ENCODE measurements around the gene ADGRL3. TPM values are rescaled to one million over a fixed set of nuclear protein-coding genes. Genes with fewer than 3 reads are reported as not detected.

The ADGRL3 gene
- total RNA-seq, 3 donors from 2014 or later: 4.3 to 10.8 (median 4.3) TPM

DNA sequence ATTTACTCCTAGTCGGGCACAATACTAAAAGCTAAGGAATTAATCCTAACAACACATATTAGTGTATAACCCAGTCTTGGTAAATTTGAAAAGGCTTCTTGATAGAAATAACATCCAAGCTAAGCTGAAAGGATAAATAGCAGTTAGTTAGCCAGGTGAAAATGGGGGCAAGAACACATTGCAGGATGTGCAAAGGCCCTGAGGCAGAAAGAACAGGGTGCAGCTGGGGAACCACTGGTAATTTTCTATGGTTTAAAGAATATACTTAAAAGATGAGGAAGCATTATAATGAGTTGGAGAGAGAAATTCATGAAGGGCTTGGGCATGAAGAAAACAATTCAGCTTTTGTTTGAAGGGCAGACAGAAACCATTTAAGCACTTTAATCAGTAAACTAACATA is 689.0 kb downstream of the ADGRL3 start:
- DNase-seq: no peak
- Histone ChIP-seq H3K4me1 (ENCODE audit: low read depth) (no peaks in the 10 kb centered on the region), H3K4me3 (no peak overlapping the region), H3K36me3 (ENCODE audit: low read depth) (no peaks in the 10 kb centered on the region), H3K9me3 (no peaks in the 10 kb centered on the region)
- ATAC-seq: no peak
- TF ChIP-seq, protein P1, sequence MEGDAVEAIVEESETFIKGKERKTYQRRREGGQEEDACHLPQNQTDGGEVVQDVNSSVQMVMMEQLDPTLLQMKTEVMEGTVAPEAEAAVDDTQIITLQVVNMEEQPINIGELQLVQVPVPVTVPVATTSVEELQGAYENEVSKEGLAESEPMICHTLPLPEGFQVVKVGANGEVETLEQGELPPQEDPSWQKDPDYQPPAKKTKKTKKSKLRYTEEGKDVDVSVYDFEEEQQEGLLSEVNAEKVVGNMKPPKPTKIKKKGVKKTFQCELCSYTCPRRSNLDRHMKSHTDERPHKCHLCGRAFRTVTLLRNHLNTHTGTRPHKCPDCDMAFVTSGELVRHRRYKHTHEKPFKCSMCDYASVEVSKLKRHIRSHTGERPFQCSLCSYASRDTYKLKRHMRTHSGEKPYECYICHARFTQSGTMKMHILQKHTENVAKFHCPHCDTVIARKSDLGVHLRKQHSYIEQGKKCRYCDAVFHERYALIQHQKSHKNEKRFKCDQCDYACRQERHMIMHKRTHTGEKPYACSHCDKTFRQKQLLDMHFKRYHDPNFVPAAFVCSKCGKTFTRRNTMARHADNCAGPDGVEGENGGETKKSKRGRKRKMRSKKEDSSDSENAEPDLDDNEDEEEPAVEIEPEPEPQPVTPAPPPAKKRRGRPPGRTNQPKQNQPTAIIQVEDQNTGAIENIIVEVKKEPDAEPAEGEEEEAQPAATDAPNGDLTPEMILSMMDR (IDR thresholded peaks at IDR 0.05): no peak
- intact Hi-C loops (cut with DNase I, micrococcal nuclease): no loop called here

DNA sequence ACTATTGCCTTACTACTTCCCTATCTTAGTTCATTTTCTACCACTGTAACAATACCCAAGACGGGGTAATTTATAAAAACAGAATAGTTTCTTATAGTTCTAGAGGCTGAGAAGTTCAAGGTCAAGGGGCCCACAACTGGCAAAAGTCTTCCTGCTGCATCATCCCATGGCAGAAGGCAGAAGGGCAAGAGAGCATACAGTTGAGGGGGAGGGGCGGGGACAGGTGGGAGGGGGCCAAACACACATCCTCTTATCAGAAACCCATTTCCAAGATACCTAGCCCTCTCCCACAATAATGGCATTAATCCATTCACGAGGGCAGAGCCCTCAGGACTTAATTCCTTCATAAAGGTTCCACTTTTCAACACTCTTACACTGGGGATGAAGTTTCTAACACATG is 690.2 kb downstream of the ADGRL3 start:
- Histone ChIP-seq H3K4me3 (no peak overlapping the region), H3K36me3 (ENCODE audit: low read depth) (no peaks in the 10 kb centered on the region), H3K4me1 (ENCODE audit: low read depth) (no peaks in the 10 kb centered on the region), H3K9me3 (no peaks in the 10 kb centered on the region)
- ATAC-seq (no peak), DNase-seq (no peak)
- TF ChIP-seq, protein P1 (IDR thresholded peaks at IDR 0.05): no peak
- intact Hi-C loops (cut with DNase I, micrococcal nuclease): no loop called here

DNA sequence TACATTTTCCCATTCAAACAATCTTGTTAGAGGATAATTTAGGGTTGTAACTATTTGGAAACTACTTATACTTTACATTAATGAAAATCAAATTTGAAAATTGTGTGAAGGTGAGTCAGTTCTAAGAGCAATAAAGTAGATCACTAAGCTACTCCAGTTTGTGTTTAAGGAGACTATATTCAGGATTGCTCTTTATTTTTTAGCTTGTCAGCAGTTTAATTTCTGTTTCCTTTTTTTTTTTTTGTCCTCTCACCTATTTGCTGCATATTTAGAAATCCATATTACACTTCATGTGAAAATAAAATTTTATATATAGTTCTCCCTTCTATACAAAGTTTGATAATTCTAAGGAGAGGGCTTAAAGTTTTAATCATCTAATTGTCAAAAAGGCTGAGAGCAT is 691.8 kb downstream of the ADGRL3 start:
- ATAC-seq (no peak), DNase-seq (no peak)
- Histone ChIP-seq H3K4me3 (no peak overlapping the region), H3K9me3 (no peaks in the 10 kb centered on the region), H3K36me3 (ENCODE audit: low read depth) (no peaks in the 10 kb centered on the region), H3K4me1 (ENCODE audit: low read depth) (no peaks in the 10 kb centered on the region)
- TF ChIP-seq, protein P1 (IDR thresholded peaks at IDR 0.05): no peak
- intact Hi-C loops (cut with DNase I, micrococcal nuclease): no loop called here

DNA sequence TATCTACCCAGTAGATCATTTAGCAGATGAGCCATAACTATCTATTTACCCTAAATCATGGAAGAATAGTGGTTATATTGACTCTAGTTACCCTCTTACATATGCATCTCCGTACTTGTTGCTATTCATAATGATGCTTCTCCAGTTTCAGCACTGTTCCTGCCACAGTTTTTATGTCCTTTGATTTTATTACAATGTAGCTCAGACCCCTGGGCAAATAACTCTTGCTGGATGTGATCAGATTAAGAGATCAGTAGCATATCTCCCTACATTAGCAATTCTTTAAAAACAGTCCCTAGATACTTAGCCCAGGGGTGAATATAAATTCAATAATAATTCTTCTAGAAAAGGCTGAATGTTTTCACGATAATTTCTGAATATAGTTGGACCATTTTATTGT is 696.5 kb downstream of the ADGRL3 start:
- DNase-seq (no peak), ATAC-seq (no peak)
- Histone ChIP-seq H3K9me3 (no peaks in the 10 kb centered on the region), H3K4me3 (no peak overlapping the region), H3K36me3 (ENCODE audit: low read depth) (no peaks in the 10 kb centered on the region), H3K4me1 (ENCODE audit: low read depth) (no peaks in the 10 kb centered on the region)
- intact Hi-C loops (cut with DNase I, micrococcal nuclease): no loop called here
- TF ChIP-seq, protein P1 (IDR thresholded peaks at IDR 0.05): no peak

DNA sequence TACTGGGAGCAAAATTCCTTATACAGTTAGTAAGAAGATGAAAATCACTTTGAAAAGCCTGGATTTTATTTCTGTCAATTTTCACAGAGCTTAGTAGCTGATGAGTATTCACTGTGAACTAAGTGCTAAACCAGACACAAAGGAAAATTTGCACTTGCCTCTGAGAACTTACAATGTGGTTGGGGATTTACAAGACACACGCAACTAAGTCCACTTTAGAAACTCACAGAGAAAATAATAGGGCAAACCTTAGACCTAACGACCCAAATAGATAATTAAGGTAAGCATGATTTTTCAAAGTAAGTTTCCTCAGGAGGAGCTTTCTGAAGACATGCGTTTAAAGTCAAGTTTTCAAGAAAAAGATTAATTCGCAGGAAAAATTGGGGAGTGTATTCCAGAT is 708.9 kb downstream of the ADGRL3 start:
- Histone ChIP-seq H3K4me1 (ENCODE audit: low read depth) (no peaks in the 10 kb centered on the region), H3K4me3 (no peak overlapping the region), H3K9me3 (no peaks in the 10 kb centered on the region), H3K36me3 (ENCODE audit: low read depth) (no peaks in the 10 kb centered on the region)
- DNase-seq: no peak
- TF ChIP-seq, protein P1 (IDR thresholded peaks at IDR 0.05): no peak
- no peak for ATAC-seq
- intact Hi-C loops (cut with DNase I, micrococcal nuclease): no loop called here

DNA sequence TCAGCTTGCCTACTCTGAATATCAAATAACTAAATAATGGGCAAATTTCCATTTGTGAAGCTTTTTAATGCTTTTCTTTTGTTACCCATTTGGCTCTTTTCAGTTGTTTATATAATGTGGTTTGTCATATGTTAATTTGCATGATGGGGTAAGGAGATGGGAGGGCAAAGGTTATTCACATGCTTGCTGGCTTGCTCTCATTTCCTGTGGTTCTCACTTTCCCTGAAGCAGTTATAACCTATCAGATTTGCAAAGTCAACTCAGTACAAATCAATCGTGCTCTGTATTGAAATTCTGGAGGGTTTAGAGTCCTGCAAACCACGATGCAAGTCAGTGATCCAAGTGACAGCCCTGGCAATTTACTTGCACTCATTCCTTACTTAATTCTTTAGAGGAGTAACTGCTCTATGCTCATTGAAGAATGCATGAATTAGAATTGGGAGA is 711.2 kb downstream of the ADGRL3 start:
- no peak for DNase-seq
- intact Hi-C loops (cut with DNase I, micrococcal nuclease): no loop called here
- H3K4me1 ChIP-seq (ENCODE audit: low read depth): no peaks in the 10 kb centered on the region
- TF ChIP-seq, protein P1 (IDR thresholded peaks at IDR 0.05): no peak
- no peak overlapping the region for H3K4me3 ChIP-seq
- no peak for ATAC-seq
- H3K36me3 ChIP-seq (ENCODE audit: low read depth): no peaks in the 10 kb centered on the region
- H3K9me3 ChIP-seq: no peaks in the 10 kb centered on the region
